HEK293 (cell line): ENCODE measurements around the gene TUG1.

Experiments used
- CTCF ChIA-PET: fragments of 350-600 bp; formaldehyde crosslinking; extraction: SDS; loops from one replicate; lab custom pipeline; 2021; ENCODE audit warnings: antibody characterized with exemption; lab: Yijun Ruan, JAX
- POLR2A ChIA-PET: fragments of 300-600 bp; formaldehyde crosslinking; extraction: SDS; loops from one replicate; lab custom pipeline; 2020; ENCODE audit warnings: antibody characterized with exemption, inconsistent platforms; lab: Yijun Ruan, JAX
- H3K27ac ChIP-seq: fragments of 200-500 bp; sonication (Bioruptor generic); 2 replicates; pipeline ENCODE4 v1.5.1; 2014; ENCODE audit warnings: low read depth, low read length, control low read depth, inconsistent platforms; ENCODE audit errors: extremely low read depth
- H3K36me3 ChIP-seq, 2 experiments: fragments of 200-500 bp in 1 of 2; sonication (Bioruptor generic) in 1 of 2; 1 replicate in 1 of 2; 2 replicates in 1 of 2; pipeline ENCODE4 v1.5.1; 2014 to 2017; ENCODE audit warnings: inconsistent platforms in 2 of 2, low read length in 2 of 2; ENCODE audit not compliant: control insufficient read depth in 2 of 2, insufficient read depth in 1 of 2
- H3K4me1 ChIP-seq: fragments of 200-500 bp; sonication (Bioruptor generic); 2 replicates; pipeline ENCODE4 v1.5.1; 2014; ENCODE audit warnings: mild to moderate bottlenecking, low read length, inconsistent platforms; ENCODE audit not compliant: control insufficient read depth, insufficient read depth
- H3K4me3 ChIP-seq: 2 replicates; pipeline ENCODE4 v1.5.1; 2011; ENCODE audit warnings: low read depth, mild to moderate bottlenecking, control low read depth, low read length, moderate library complexity
- H3K9me3 ChIP-seq: fragments of 200-500 bp; sonication (Bioruptor generic); 2 replicates; pipeline ENCODE4 v1.5.1; 2014; ENCODE audit warnings: low read depth, low read length, inconsistent platforms; ENCODE audit not compliant: control insufficient read depth, insufficient read depth
- GFI1B ChIP-seq: fragments of 450-650 bp; formaldehyde crosslinking; IDR thresholded peaks from 2 replicates; pipeline ENCODE4 v1.5.1; 2016; ENCODE audit warnings: missing biosample characterization, missing genetic modification characterization
- KLF8 ChIP-seq: fragments of 450-650 bp; formaldehyde crosslinking; IDR thresholded peaks from 2 replicates; pipeline ENCODE4 v1.5.1; 2016; ENCODE audit warnings: missing biosample characterization, missing genetic modification characterization
- KLF9 ChIP-seq: fragments of 450-650 bp; formaldehyde crosslinking; IDR thresholded peaks from 2 replicates; pipeline ENCODE4 v1.5.1; 2016; ENCODE audit warnings: missing biosample characterization, missing genetic modification characterization, low read depth
- SETDB1 ChIP-seq: IDR thresholded peaks from one replicate; pipeline ENCODE4 v1.6.1; 2017; ENCODE audit warnings: mild to moderate bottlenecking, low read length, moderate library complexity, mixed read lengths; ENCODE audit not compliant: insufficient read length
- SP3 ChIP-seq: fragments of 450-650 bp; formaldehyde crosslinking; IDR thresholded peaks from 2 replicates; pipeline ENCODE4 v1.5.1; 2016; ENCODE audit warnings: missing biosample characterization, missing genetic modification characterization
- ZBTB11 ChIP-seq: fragments of 450-650 bp; formaldehyde crosslinking; conservative IDR thresholded peaks from 2 replicates; pipeline ENCODE4 v1.5.1; 2016; ENCODE audit warnings: low read depth, missing biosample characterization, missing genetic modification characterization
- ZFP69B ChIP-seq: fragments of 450-650 bp; formaldehyde crosslinking; IDR thresholded peaks from 2 replicates; pipeline ENCODE4 v1.5.1; 2016; ENCODE audit warnings: missing biosample characterization, missing genetic modification characterization
- ZNF148 ChIP-seq: fragments of 450-650 bp; formaldehyde crosslinking; IDR thresholded peaks from 2 replicates; pipeline ENCODE4 v1.5.0; 2017; ENCODE audit warnings: missing biosample characterization, missing genetic modification characterization, borderline replicate concordance
- ZNF2 ChIP-seq: fragments of 450-650 bp; formaldehyde crosslinking; IDR thresholded peaks from 2 replicates; pipeline ENCODE4 v1.5.1; 2016; ENCODE audit warnings: missing biosample characterization, missing genetic modification characterization
- ZNF214 ChIP-seq: fragments of 450-650 bp; formaldehyde crosslinking; IDR thresholded peaks from 2 replicates; pipeline ENCODE4 v1.5.1; 2017; ENCODE audit warnings: missing biosample characterization, mild to moderate bottlenecking, missing genetic modification characterization, borderline replicate concordance
- ZNF223 ChIP-seq: fragments of 450-650 bp; formaldehyde crosslinking; IDR thresholded peaks from 2 replicates; pipeline ENCODE4 v1.5.1; 2016; ENCODE audit warnings: missing biosample characterization, missing genetic modification characterization
- ZNF274 ChIP-seq, 2 experiments: fragments of 200-500 bp in 1 of 2; fragments of 450-650 bp in 1 of 2; sonication (Bioruptor generic) in 1 of 2; formaldehyde crosslinking in 1 of 2; IDR thresholded peaks; 2 replicates each; pipeline versions ENCODE4 v1.5.1 to v1.6.1; 2014 to 2016; ENCODE audit warnings: borderline replicate concordance in 1 of 2, inconsistent platforms in 1 of 2, low read length in 1 of 2, missing biosample characterization in 1 of 2, missing genetic modification characterization in 1 of 2
- ZNF302 ChIP-seq: fragments of 450-650 bp; formaldehyde crosslinking; IDR thresholded peaks from 2 replicates; pipeline ENCODE4 v1.5.1; 2016; ENCODE audit warnings: missing biosample characterization, missing genetic modification characterization, low read depth
- ZNF394 ChIP-seq: fragments of 450-650 bp; formaldehyde crosslinking; IDR thresholded peaks from 2 replicates; pipeline ENCODE4 v1.5.1; 2016; ENCODE audit warnings: missing biosample characterization, missing genetic modification characterization, mild to moderate bottlenecking, moderate library complexity, borderline replicate concordance
- ZNF426 ChIP-seq: fragments of 450-650 bp; formaldehyde crosslinking; IDR thresholded peaks from 2 replicates; pipeline ENCODE4 v1.5.1; 2017; ENCODE audit warnings: missing biosample characterization, missing genetic modification characterization, mild to moderate bottlenecking, inconsistent platforms, moderate library complexity
- ZNF521 ChIP-seq: fragments of 450-650 bp; formaldehyde crosslinking; IDR thresholded peaks from 2 replicates; pipeline ENCODE4 v1.5.1; 2017; ENCODE audit warnings: missing biosample characterization, mild to moderate bottlenecking, missing genetic modification characterization
- ZNF529 ChIP-seq: fragments of 450-650 bp; formaldehyde crosslinking; IDR thresholded peaks from 2 replicates; pipeline ENCODE4 v1.5.1; 2017; ENCODE audit warnings: missing genetic modification characterization, missing biosample characterization; ENCODE audit not compliant: insufficient replicate concordance
- ZNF548 ChIP-seq: fragments of 450-650 bp; formaldehyde crosslinking; IDR thresholded peaks from 2 replicates; pipeline ENCODE4 v1.5.1; 2016; ENCODE audit warnings: missing biosample characterization, missing genetic modification characterization
- ZNF585B ChIP-seq: fragments of 450-650 bp; formaldehyde crosslinking; IDR thresholded peaks from 2 replicates; pipeline ENCODE4 v1.5.1; 2016; ENCODE audit warnings: missing biosample characterization, missing genetic modification characterization
- ZNF624 ChIP-seq: fragments of 450-650 bp; formaldehyde crosslinking; IDR thresholded peaks from 2 replicates; pipeline ENCODE4 v1.5.1; 2017; ENCODE audit warnings: missing biosample characterization, missing genetic modification characterization
- ZNF660 ChIP-seq: fragments of 450-650 bp; IDR thresholded peaks from 2 replicates; pipeline ENCODE4 v1.5.1; 2018; ENCODE audit warnings: missing biosample characterization, mild to moderate bottlenecking, missing genetic modification characterization
- ZNF664 ChIP-seq: fragments of 450-650 bp; formaldehyde crosslinking; IDR thresholded peaks from 2 replicates; pipeline ENCODE4 v1.5.1; 2016; ENCODE audit warnings: missing biosample characterization, missing genetic modification characterization
- ZNF747 ChIP-seq: fragments of 450-650 bp; formaldehyde crosslinking; IDR thresholded peaks from 2 replicates; pipeline ENCODE4 v1.5.1; 2016; ENCODE audit warnings: missing biosample characterization, missing genetic modification characterization
- ZSCAN23 ChIP-seq: fragments of 450-650 bp; formaldehyde crosslinking; IDR thresholded peaks from 2 replicates; pipeline ENCODE4 v1.5.1; 2016; ENCODE audit warnings: missing biosample characterization, missing genetic modification characterization
- TF ChIP-seq, protein P1 (sequence below): fragments of 450-650 bp; formaldehyde crosslinking; IDR thresholded peaks from 2 replicates; pipeline ENCODE4 v1.5.1; 2016; ENCODE audit warnings: missing biosample characterization, missing genetic modification characterization

TUG1 gene

GRCh38 chr22:31005535-31005934, 36.5 kb downstream of the TUG1 start:
- Histone ChIP-seq H3K9me3 (no peaks in the 10 kb centered on the region), H3K4me1 (no peaks in the 10 kb centered on the region), H3K4me3 (no peak overlapping the region), H3K27ac (no peak overlapping the region), H3K36me3 (no peaks in the 10 kb centered on the region)
- ChIA-PET CTCF (no interaction called here), POLR2A (no interaction called here)
- TF ChIP-seq ZNF529 (tag by site-specific recombination) (no peak), ZBTB11 (tag by site-specific recombination) (no peak), ZNF394 (tag by site-specific recombination) (no peak), ZNF624 (tag by site-specific recombination) (no peak), SETDB1 (peak; percentile 79)

DNA sequence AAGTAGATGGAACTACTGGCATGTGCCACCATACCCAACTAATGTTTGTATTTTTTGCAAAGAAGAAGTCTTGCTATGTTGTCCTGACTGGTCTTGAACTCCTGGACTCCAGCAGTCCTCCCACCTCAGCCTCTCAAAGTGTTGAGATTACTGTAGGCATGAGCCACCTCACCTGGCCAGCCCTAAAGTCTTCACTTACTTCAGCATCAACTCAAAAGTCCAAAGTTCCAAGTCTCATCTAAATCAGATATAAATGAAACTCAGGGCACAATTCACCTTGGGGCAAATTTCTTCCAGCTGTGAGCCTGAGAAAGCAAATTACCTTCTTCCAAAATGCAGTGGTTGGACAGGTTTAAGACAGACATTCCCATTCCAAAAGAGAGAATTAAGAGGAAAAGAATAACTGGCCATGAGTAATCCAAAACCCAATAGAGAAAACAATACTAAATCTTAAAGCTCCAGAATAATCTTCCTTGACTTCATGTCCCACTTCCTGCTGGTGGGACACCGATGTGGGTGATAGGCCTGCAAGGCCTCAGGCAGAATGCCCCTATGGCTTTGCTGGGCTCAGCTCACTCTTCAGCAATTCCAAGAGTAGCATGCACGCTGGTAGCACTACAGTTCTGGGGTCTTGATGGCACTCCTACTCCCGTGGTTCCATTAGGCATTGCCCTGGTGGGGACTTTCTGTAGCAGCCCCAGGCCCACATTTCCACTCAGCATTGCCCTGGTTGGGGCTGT, 50.3 kb downstream of the TUG1 start:
- POLR2A ChIA-PET = interaction anchor here (0.6 kb wide), 1 partner anchor 1000 kb away, joined by 5 read pairs; no protein-coding TSS in a partner anchor
- no peak for TF ChIP-seq GFI1B
- no peak for TF ChIP-seq ZNF426 (tag by site-specific recombination)
- TF ChIP-seq ZNF521 = no peak
- TF ChIP-seq ZNF223 (tag by site-specific recombination) = no peak
- no peak for TF ChIP-seq ZNF747
- no peak for TF ChIP-seq ZSCAN23 (tag by site-specific recombination)
- TF ChIP-seq SP3 (tag by site-specific recombination) = no peak

DNA sequence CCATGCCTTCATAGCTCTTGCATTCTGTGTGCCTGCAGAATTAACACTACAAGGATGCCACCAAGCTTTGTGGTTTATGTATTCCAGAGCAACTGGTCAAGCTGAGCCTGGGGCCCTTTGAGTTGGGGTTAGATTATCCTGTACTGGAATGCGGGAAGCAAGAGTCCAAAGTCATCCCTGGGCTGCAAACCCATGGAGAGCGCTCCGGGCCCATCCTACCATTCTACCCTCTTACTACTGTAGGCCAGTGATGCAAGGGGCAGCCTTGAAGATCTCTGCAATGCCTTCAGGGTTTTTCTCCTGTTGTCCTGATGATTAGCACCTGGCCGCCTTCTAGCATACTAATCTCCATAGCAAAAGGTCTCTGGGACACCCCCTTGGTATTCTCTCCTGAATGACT, 51.3 kb downstream of the TUG1 start:
- Histone ChIP-seq H3K36me3 (no peaks in the 10 kb centered on the region), H3K27ac (no peak overlapping the region), H3K4me3 (no peak overlapping the region), H3K9me3 (no peaks in the 10 kb centered on the region), H3K4me1 (no peaks in the 10 kb centered on the region)
- ChIA-PET POLR2A (no interaction called here), CTCF (interaction anchor here (0.5 to 0.6 kb wide), 2 partner anchors 52 to 314 kb away, joined by 5 to 6 read pairs; no protein-coding TSS in a partner anchor)
- TF ChIP-seq, protein P1, sequence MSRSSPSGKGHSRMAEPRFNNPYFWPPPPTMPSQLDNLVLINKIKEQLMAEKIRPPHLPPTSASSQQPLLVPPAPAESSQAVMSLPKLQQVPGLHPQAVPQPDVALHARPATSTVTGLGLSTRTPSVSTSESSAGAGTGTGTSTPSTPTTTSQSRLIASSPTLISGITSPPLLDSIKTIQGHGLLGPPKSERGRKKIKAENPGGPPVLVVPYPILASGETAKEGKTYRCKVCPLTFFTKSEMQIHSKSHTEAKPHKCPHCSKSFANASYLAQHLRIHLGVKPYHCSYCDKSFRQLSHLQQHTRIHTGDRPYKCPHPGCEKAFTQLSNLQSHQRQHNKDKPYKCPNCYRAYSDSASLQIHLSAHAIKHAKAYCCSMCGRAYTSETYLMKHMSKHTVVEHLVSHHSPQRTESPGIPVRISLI (tag by site-specific recombination) = no peak
- TF ChIP-seq ZNF302 (tag by site-specific recombination) (no peak), ZNF660 (no peak), ZNF585B (tag by site-specific recombination) (no peak), ZNF223 (tag by site-specific recombination) (no peak), ZNF2 (no peak), ZNF214 (tag by site-specific recombination) (no peak), KLF9 (tag by site-specific recombination) (no peak), ZNF148 (no peak), ZNF548 (tag by site-specific recombination) (no peak), KLF8 (tag by site-specific recombination) (no peak), ZFP69B (tag by site-specific recombination) (no peak), ZNF274 (IDR thresholded peaks at IDR 0.05; ENCODE audit: low read length) (no peak), ZNF274 (tag by site-specific recombination; IDR thresholded peaks at IDR 0.05; ENCODE audit: borderline replicate concordance) (no peak), ZNF664 (tag by site-specific recombination) (no peak)

More for the DNA sequence above, 50.3 kb downstream of the TUG1 start:
- no peaks in the 10 kb centered on the region for H3K36me3 ChIP-seq
- no peaks in the 10 kb centered on the region for H3K9me3 ChIP-seq
- H3K27ac ChIP-seq = no peak overlapping the region
- H3K4me1 ChIP-seq = no peaks in the 10 kb centered on the region
- no peak overlapping the region for H3K4me3 ChIP-seq
- CTCF ChIA-PET = no interaction called here
